Measurements from ENCODE around the gene SLC5A10.

Gene SLC5A10

GRCh38 chr17:19009970-19010369, 58.0 kb downstream of the SLC5A10 start:
- H3K27me3 ChIP-seq (ENCODE audit: control insufficient read depth in 5 of 5, insufficient read depth in 4 of 5, low read length in 5 of 5) = no peaks in the 10 kb centered on the region
- H3K9ac ChIP-seq (ENCODE audit: low read length in 5 of 5) = no peak overlapping the region
- peaks cover 0 to 5% (median 0%) of the 10 kb centered on the region in 5 donors for H3K9me3 ChIP-seq (ENCODE audit: control insufficient read depth in 5 of 5, low read length in 5 of 5)
- no peak overlapping the region for H3K27ac ChIP-seq (ENCODE audit: low read depth, low read length)
- H3K4me3 ChIP-seq (ENCODE audit: low read depth in 1 of 5, low read length in 5 of 5) = no peak overlapping the region
- H3K4me1 ChIP-seq (ENCODE audit: control insufficient read depth in 5 of 5, insufficient read depth in 5 of 5, low read length in 5 of 5) = peaks cover 0 to 7% (median 3%) of the 10 kb centered on the region in 5 donors
- H3K36me3 ChIP-seq (ENCODE audit: control insufficient read depth in 5 of 5, insufficient read depth in 5 of 5, low read length in 5 of 5) = no peaks in the 10 kb centered on the region

GRCh38 chr17:19010729-19011505, 59.0 kb downstream of the SLC5A10 start:
- Histone ChIP-seq H3K36me3 (ENCODE audit: control insufficient read depth in 5 of 5, insufficient read depth in 5 of 5, low read length in 5 of 5) (no peaks in the 10 kb centered on the region), H3K9me3 (ENCODE audit: control insufficient read depth in 5 of 5, low read length in 5 of 5) (peaks cover 0 to 5% (median 0%) of the 10 kb centered on the region in 5 donors), H3K4me3 (ENCODE audit: low read depth in 1 of 5, low read length in 5 of 5) (no peak overlapping the region), H3K27ac (ENCODE audit: low read depth, low read length) (no peak overlapping the region), H3K9ac (ENCODE audit: low read length in 5 of 5) (no peak overlapping the region), H3K27me3 (ENCODE audit: control insufficient read depth in 5 of 5, insufficient read depth in 4 of 5, low read length in 5 of 5) (peaks cover 0 to 6% (median 0%) of the 10 kb centered on the region in 5 donors), H3K4me1 (ENCODE audit: control insufficient read depth in 5 of 5, insufficient read depth in 5 of 5, low read length in 5 of 5) (peaks cover 0 to 5% (median 0%) of the 10 kb centered on the region in 5 donors)

- peaks cover 0 to 3% (median 0%) of the 10 kb centered on the region in 5 donors for H3K9me3 ChIP-seq (ENCODE audit: control insufficient read depth in 5 of 5, low read length in 5 of 5)
- peaks cover 0 to 9% (median under 1%) of the 10 kb centered on the region in 5 donors for H3K27me3 ChIP-seq (ENCODE audit: control insufficient read depth in 5 of 5, insufficient read depth in 4 of 5, low read length in 5 of 5)
- peaks cover 0 to 5% (median 0%) of the 10 kb centered on the region in 5 donors for H3K4me1 ChIP-seq (ENCODE audit: control insufficient read depth in 5 of 5, insufficient read depth in 5 of 5, low read length in 5 of 5)
- no peak overlapping the region for H3K4me3 ChIP-seq (ENCODE audit: low read depth in 1 of 5, low read length in 5 of 5)
- no peak overlapping the region for H3K27ac ChIP-seq (ENCODE audit: low read depth, low read length)
- H3K36me3 ChIP-seq (ENCODE audit: control insufficient read depth in 5 of 5, insufficient read depth in 5 of 5, low read length in 5 of 5) = no peaks in the 10 kb centered on the region
- H3K9ac ChIP-seq (ENCODE audit: low read length in 5 of 5) = no peak overlapping the region
Observed at GRCh38 chr17:19011581-19011980, 59.6 kb downstream of the SLC5A10 start.

DNA sequence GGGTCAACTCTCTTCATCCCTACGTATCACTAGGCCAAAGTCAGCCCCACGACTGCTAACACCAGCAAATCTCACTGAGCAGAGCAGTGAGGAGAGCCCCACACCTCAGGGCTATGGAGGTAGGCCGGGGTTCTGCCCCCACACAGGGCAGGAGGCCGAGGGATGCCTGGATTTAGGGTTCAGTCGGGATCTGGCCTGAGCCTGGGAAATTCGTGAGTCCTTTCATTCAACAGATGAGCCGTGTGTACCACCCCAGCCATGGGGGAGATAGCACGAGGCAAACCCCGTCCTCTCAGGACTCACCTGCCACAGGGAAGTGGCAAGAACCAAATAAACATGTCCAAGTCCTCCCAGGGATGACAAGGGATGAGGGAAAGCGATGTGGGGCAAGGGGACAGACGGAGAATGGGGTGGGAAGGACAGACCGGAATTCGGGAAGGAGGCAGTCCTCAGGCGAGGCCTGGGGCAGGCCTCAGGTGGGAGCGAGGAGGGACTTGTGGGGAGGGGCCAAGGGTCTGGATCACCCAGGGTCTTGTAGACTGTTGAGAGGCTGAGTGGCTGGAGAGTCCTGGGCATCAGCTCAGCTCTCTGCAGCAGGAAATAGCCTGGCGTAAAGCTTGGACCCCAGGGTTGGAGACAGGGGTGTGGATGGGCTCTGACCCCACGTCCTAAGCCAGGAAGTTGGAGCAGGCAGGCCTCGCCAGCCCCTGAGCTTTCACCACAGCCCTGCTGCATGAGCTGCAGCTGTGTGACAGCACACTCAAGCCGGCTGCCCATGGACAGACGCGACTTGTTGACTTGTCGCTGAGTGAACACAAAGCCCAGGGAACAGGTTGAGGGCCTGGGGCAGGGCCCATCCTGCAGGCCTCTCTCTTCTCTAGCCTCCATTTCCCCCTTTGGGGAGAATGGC, 60.5 kb downstream of the SLC5A10 start:
- Histone ChIP-seq H3K27ac (ENCODE audit: low read depth, low read length) (no peak overlapping the region), H3K9me3 (ENCODE audit: control insufficient read depth in 5 of 5, low read length in 5 of 5) (no peaks in the 10 kb centered on the region)

GRCh38 chr17:19013226-19013625, 61.3 kb downstream of the SLC5A10 start:
- Histone ChIP-seq H3K27me3 (ENCODE audit: control insufficient read depth in 5 of 5, insufficient read depth in 4 of 5, low read length in 5 of 5) (peaks cover 0 to 15% (median 5%) of the 10 kb centered on the region in 5 donors), H3K9me3 (ENCODE audit: control insufficient read depth in 5 of 5, low read length in 5 of 5) (no peaks in the 10 kb centered on the region), H3K36me3 (ENCODE audit: control insufficient read depth in 5 of 5, insufficient read depth in 5 of 5, low read length in 5 of 5) (no peaks in the 10 kb centered on the region), H3K9ac (ENCODE audit: low read length in 5 of 5) (no peak overlapping the region), H3K4me3 (ENCODE audit: low read depth in 1 of 5, low read length in 5 of 5) (no peak overlapping the region), H3K4me1 (ENCODE audit: control insufficient read depth in 5 of 5, insufficient read depth in 5 of 5, low read length in 5 of 5) (peaks cover 0 to 11% (median 0%) of the 10 kb centered on the region in 5 donors), H3K27ac (ENCODE audit: low read depth, low read length) (no peak overlapping the region)

More for the DNA sequence above, 60.5 kb downstream of the SLC5A10 start:
- no peak overlapping the region for H3K9ac ChIP-seq (ENCODE audit: low read length in 5 of 5)
- peaks cover 0 to 11% (median 4%) of the 10 kb centered on the region in 5 donors for H3K27me3 ChIP-seq (ENCODE audit: control insufficient read depth in 5 of 5, insufficient read depth in 4 of 5, low read length in 5 of 5)
- peaks cover 0 to 11% (median 0%) of the 10 kb centered on the region in 5 donors for H3K4me1 ChIP-seq (ENCODE audit: control insufficient read depth in 5 of 5, insufficient read depth in 5 of 5, low read length in 5 of 5)
- no peak overlapping the region for H3K4me3 ChIP-seq (ENCODE audit: low read depth in 1 of 5, low read length in 5 of 5)
- H3K36me3 ChIP-seq (ENCODE audit: control insufficient read depth in 5 of 5, insufficient read depth in 5 of 5, low read length in 5 of 5) = no peaks in the 10 kb centered on the region

GRCh38 chr17:19013806-19014627, 62.1 kb downstream of the SLC5A10 start:
- H3K9me3 ChIP-seq (ENCODE audit: control insufficient read depth in 5 of 5, low read length in 5 of 5) = no peaks in the 10 kb centered on the region
- H3K4me3 ChIP-seq (ENCODE audit: low read depth in 1 of 5, low read length in 5 of 5) = no peak overlapping the region
- no peak overlapping the region for H3K9ac ChIP-seq (ENCODE audit: low read length in 5 of 5)
- H3K4me1 ChIP-seq (ENCODE audit: control insufficient read depth in 5 of 5, insufficient read depth in 5 of 5, low read length in 5 of 5) = peaks cover 0 to 11% (median 0%) of the 10 kb centered on the region in 5 donors
- no peak overlapping the region for H3K27ac ChIP-seq (ENCODE audit: low read depth, low read length)
- no peaks in the 10 kb centered on the region for H3K36me3 ChIP-seq (ENCODE audit: control insufficient read depth in 5 of 5, insufficient read depth in 5 of 5, low read length in 5 of 5)
- peaks cover 0 to 20% (median 6%) of the 10 kb centered on the region in 5 donors for H3K27me3 ChIP-seq (ENCODE audit: control insufficient read depth in 5 of 5, insufficient read depth in 4 of 5, low read length in 5 of 5)

- Histone ChIP-seq H3K27ac (ENCODE audit: low read depth, low read length) (no peak overlapping the region), H3K4me3 (ENCODE audit: low read depth in 1 of 5, low read length in 5 of 5) (no peak overlapping the region), H3K36me3 (ENCODE audit: control insufficient read depth in 5 of 5, insufficient read depth in 5 of 5, low read length in 5 of 5) (no peaks in the 10 kb centered on the region), H3K9me3 (ENCODE audit: control insufficient read depth in 5 of 5, low read length in 5 of 5) (no peaks in the 10 kb centered on the region), H3K9ac (ENCODE audit: low read length in 5 of 5) (no peak overlapping the region), H3K4me1 (ENCODE audit: control insufficient read depth in 5 of 5, insufficient read depth in 5 of 5, low read length in 5 of 5) (peaks cover 0 to 11% (median 0%) of the 10 kb centered on the region in 5 donors), H3K27me3 (ENCODE audit: control insufficient read depth in 5 of 5, insufficient read depth in 4 of 5, low read length in 5 of 5) (peaks cover 0 to 20% (median 6%) of the 10 kb centered on the region in 5 donors)
Observed at GRCh38 chr17:19014628-19015215, 62.8 kb downstream of the SLC5A10 start.

DNA sequence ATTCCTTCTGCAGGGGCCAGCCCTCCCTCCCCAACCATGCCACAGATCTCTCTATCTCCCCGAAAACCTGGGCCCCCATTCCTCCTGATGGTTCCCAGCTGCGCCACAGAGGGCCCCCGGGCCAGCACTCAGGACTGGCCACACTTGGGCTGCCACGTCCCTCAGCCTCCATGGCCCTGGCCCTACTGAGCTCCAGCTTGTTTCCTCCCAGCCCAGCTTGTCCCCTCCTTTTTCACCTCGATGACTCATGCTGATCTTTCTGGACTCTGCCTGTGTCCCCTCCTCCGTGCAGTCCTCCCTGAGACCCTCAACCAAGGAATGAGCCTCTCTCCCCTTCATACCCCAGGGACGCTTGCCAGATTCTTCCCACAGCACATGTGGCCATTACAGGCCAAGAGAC, 63.5 kb downstream of the SLC5A10 start:
- Histone ChIP-seq H3K9ac (ENCODE audit: low read length in 5 of 5) (no peak overlapping the region), H3K4me3 (ENCODE audit: low read depth in 1 of 5, low read length in 5 of 5) (no peak overlapping the region), H3K27me3 (ENCODE audit: control insufficient read depth in 5 of 5, insufficient read depth in 4 of 5, low read length in 5 of 5) (peaks cover 0 to 20% (median 6%) of the 10 kb centered on the region in 5 donors), H3K27ac (ENCODE audit: low read depth, low read length) (no peak overlapping the region), H3K9me3 (ENCODE audit: control insufficient read depth in 5 of 5, low read length in 5 of 5) (no peaks in the 10 kb centered on the region), H3K4me1 (ENCODE audit: control insufficient read depth in 5 of 5, insufficient read depth in 5 of 5, low read length in 5 of 5) (peaks cover 0 to 11% (median 0%) of the 10 kb centered on the region in 5 donors), H3K36me3 (ENCODE audit: control insufficient read depth in 5 of 5, insufficient read depth in 5 of 5, low read length in 5 of 5) (no peaks in the 10 kb centered on the region)

DNA sequence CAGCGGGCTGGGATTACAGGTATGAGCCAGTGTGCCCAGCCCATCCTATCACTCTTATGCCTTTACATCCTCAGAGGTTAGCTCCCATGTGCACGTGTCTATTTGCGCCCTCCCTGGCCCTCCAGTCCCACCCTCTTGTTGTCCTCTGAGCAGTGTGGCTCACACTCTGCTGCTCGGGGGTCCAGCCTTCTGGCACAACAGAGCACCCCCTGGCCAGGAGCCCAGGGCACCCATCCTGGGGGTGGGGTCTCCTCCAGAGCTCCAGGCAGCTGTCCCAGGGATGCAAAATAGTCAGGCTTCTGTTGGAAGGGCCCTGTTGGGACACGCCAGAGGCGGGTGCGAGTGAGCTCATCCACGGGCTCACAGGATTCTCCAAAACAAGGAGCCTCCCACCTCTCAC, 64.3 kb downstream of the SLC5A10 start:
- H3K9ac ChIP-seq (ENCODE audit: low read length in 5 of 5) = no peak overlapping the region

More for the DNA sequence above, 64.3 kb downstream of the SLC5A10 start:
- H3K27me3 ChIP-seq (ENCODE audit: control insufficient read depth in 5 of 5, insufficient read depth in 4 of 5, low read length in 5 of 5) = peaks cover 0 to 20% (median 6%) of the 10 kb centered on the region in 5 donors
- H3K4me1 ChIP-seq (ENCODE audit: control insufficient read depth in 5 of 5, insufficient read depth in 5 of 5, low read length in 5 of 5) = peaks cover 0 to 6% (median 0%) of the 10 kb centered on the region in 5 donors
- H3K4me3 ChIP-seq (ENCODE audit: low read depth in 1 of 5, low read length in 5 of 5) = no peak overlapping the region
- H3K27ac ChIP-seq (ENCODE audit: low read depth, low read length) = no peak overlapping the region
- H3K9me3 ChIP-seq (ENCODE audit: control insufficient read depth in 5 of 5, low read length in 5 of 5) = no peaks in the 10 kb centered on the region
- peaks cover 0 to 2% (median 0%) of the 10 kb centered on the region in 5 donors for H3K36me3 ChIP-seq (ENCODE audit: control insufficient read depth in 5 of 5, insufficient read depth in 5 of 5, low read length in 5 of 5)

Data from subcutaneous abdominal adipose tissue (tissue), 5 donors.